HK-2 (cell line): Measurements from ENCODE around the gene GJA3.
"Not testable (repeated sequence)": the region's sequence is repeated elsewhere in the genome, so short reads cannot be mapped to it uniquely, and the experiment has no call there.

Source experiments
- DNase-seq: peaks from one replicate; pipeline ENCODE4 v3.0.0-alpha.2; 2018; ENCODE audit not compliant: unreplicated experiment

Gene GJA3

DNA sequence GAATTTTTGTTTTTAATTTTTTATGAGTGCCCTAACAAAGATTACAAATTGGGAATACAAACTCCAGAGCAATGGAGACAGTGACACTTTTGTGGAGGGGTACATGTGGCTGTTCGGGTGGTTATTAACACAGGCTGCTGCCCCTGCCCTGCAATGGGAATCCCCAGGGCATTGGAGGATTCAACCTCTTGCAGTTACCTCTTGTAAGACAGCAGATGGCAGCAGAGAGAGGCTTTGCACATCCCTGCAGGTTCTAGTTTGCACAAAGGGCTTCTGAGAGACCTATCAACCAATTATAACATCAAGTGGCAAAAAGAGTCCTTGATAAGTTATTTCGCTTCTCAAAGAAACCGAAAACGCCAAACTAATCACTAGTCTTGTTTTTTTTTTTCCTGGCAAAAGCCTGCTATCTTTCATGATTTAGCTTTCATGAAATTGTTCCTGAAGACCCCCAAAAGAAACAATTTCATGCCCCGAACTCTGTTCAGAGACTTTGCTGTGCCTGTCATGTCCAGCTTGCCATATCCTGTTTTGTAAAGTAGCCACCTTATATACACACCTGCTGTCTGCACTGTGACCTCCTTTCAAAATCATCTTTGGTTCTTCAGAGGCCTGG lies 21.5 kb upstream of the GJA3 start:
- DNase-seq, result no peak

DNA sequence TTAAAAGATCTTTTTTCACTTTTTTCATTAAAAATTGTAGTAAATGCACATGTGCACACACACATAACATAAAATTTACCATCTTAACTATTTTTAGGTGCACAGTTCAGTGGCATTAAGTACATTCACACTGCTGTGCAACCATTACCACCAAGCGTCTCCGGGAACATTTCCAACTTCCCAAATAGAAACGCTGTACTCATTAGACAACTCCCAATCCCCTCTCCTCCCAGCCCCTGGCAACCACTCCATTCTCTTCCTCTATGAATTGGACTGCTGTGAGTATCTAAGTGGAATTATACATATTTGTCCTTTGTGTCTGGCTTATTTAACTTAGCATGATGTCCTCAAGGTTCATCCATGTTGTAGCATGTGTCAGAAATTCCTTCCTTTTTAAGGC lies 20.3 kb upstream of the GJA3 start:
- DNase-seq, result no peak

GRCh38 chr13:20178156-20178555 lies 17.3 kb upstream of the GJA3 start:
- no peak for DNase-seq

DNA sequence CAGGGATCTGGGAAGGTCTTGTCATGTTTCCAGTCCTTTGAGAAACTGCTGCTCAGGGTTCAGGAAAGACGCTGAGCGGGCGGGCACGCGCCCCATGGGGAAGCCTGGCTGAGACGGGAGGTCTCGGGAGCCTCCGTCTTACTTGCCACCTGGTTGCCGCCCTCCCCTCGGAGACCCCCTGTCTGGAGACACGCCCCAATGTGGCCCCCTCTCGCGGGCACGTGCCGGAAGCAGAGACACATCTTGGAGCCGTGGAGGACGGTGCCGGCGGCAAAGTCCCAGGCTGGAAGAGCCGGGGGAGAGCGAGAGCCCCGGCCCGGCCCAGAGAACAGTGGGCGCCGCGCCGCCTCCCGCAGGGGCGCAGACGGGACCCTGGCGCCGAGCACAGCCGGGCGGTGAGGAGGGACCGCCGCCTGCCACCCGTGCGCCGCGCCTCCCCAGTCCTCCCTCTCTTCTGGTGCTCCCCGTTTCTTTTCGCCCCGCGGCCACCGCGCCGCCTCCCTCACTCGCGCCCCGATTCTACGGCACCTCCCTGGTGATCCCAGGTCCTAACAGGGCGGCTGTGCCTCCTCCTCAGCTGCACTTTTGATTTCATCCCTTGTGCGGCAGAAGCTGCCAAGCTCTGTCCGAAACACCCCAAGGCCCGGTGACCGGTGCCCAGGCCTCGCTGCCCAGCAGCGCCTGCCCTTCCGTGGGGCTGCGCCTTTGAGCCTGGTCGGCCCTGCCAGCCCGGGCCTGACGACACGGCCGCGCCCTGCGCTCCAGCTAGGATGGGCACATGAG lies 16.4 kb upstream of the GJA3 start:
- DNase-seq, result no peak

DNA sequence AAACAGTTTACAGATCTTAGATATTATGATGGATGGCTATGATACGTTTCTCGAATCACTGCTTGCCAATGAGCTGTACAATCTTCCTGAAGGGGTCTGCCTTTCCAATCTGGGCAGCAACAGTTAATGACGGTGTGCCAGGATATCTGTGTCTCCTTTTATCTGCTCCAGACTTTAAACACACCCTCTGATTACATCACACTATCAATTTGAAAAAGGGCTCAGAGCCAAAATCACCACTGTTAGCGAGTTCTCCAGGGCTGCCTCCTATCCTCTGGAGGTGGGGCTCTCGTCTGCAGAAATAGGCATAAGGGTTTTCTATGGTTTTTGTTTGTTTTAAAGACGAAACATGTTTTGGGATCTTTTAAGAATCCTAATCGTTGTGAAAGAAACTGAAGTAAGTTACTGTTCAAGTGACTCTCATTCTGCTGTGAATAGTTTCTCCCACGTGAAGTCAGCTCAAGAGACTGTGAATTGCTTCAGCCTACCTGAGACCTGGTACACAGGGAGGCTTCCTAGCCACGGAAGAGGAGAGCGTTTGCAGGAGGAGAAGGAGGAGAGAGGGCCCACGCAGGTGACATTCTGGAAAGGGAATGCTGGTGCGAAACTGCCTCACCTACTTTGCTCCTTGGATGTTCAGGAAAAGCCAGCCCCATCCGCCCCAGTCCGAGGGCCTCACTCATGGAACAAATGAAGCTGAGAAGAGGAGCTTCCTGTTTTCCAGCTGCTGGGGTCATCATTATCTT lies 15.2 kb upstream of the GJA3 start:
- DNase-seq, result no peak

GRCh38 chr13:20175406-20175794 lies 14.5 kb upstream of the GJA3 start:
- DNase-seq, result no peak

- peak; percentile 66 for DNase-seq
Measured at GRCh38 chr13:20174656-20175405, 14.0 kb upstream of the GJA3 start.

- DNase-seq, result no peak
Measured at GRCh38 chr13:20173116-20173746, 12.4 kb upstream of the GJA3 start.

DNA sequence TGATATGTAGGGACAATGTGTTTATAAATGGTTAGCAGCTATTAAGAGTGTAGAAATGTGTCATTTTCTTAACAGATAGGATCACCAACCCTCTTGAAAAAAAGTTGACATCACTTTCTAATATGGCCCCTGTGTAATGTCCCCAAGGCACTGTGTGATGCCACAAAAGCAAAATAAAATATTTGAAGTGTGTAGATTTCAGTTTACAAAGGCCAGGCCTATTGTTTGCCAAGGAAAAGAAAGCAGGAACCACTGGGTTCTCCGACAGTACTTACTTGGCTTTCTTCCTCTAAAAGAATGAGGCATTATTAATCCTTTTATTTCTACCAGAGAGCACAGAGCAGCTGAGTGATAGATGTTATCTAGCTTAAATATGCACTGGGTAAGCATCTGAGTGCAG lies 10.5 kb upstream of the GJA3 start:
- DNase-seq, result no peak

DNA sequence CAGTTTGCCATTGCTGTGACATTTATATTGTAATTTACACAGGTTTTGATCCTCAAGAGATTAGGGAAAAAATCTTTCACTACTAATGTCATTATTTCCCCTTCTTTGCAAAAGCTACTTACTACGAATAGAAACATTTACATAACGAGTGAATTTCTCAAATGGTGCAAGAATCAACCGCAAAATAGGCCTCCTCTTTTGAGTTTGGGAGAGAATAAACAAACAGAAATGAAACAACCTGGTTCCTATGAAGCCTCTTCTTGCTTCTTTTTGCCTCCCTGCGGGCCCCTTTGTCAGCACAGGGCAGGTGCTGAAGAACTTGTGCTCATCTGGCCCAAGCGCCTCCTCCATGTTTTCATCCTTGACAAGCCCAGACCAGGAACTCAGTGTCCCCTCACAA lies 10.1 kb upstream of the GJA3 start:
- DNase-seq, result no peak

DNA sequence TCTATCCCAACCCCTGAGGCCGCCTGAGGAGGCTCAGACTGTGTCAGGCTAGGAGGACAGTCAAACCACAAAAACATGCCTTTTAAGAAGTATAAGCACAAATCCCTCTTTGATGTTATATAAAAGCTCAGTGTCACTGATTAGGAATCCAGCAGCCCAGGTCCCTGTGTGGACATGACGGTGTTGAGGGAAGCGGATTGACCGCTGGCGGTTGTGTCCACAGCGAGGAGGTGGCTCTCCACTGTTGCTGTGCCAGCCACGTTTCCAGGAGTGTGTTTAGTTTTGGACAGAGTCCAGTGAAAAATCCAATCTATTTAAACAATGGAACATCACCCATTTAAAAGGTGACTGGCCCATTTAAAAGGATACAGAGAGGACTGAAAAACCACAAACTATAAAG lies 7.5 kb upstream of the GJA3 start:
- no peak for DNase-seq

DNA sequence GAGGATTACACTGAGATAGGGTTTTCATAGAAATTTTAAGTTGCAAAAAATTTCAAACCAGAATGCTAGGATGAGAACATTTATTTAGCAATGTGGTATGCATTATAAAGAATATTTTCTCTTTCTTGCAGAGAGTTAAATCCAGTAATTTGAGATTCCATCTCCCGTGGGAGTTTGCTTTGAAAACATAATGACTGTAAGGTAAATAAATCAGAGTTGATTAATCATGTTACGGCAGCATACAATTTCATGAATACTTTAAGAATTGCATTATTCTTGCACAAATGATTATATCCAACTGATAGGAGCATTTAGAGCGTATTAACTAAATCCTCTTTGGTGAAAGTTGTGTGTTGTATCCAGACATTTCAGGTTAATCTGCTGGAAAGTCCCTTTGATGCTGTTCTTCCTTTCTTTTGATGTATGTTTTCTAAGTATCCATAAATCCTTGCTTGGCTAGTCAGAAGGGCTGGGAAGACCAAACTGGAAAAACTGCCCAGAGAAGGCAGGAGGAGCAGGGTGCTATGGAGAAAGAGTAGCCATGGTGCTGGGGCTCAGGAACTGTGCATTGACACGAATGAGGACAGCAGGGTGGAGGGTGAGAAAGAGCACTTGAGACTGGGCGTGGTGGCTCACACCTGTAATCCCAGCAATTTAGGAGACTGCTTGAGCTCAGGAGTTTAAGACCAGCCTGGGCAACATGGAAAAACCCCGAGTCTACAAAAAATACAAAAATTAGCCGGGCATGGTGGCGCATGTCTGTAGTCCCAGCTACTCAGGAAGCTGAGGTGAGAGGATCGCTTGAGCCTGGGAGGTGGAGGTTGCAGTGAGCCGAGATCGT lies 4.8 kb upstream of the GJA3 start:
- DNase-seq, result no peak

DNA sequence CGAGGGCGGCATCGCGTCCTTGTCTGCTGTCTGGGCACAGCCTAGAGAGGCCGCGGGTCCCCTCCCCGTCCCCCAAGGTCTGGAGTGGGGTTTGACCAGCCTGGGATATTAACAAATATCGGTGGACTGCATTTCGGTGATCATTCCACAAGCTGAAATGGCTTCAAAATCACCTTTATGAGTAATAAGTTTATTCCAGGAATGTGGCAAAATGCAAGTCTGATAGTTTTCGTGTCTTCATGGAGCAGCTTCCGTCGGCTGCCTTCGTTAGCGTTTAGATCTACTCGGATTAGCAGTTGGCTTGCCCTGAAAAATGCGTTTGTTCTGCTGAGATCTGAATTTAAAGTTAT lies 1.1 kb upstream of the GJA3 start:
- DNase-seq, result no peak

DNA sequence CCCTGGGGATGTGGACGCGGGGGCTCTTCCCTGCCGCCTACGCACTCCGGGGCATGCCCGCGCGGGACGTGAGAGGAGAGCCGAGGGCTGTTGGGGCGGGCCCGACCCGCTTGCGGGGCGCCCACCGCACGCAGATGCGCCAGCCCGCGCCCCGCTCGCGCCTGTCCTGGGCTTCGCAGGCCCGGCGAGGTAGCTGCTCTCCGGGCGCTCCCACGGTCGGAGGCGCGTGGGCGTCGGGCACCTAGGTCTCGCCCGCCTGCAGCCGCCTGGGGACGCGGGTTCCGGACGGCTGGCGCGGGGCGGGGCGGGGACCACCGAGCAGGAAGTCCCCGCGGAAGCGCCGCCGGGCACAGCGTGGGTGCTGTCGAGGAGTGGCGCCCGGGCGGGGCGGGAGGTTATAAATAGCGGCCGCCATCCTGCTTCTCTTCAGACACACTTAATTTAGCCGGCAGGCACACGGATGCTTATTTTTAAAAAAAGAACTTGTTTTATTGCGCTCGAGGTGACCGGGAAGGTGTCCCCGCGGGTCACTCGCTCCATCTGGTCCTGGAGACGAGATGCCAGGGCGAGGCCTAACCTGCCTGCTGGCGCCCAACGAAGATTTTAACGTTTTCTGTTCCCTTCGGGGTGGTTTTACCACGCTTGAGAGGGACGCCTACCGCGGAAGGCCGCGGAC lies 561 bp upstream of the GJA3 start:
- peak; percentile 7 for DNase-seq

GRCh38 chr13:20159646-20160305 lies 1.1 kb downstream of the GJA3 start:
- no peak for DNase-seq

- DNase-seq, result no peak
Measured at GRCh38 chr13:20157151-20157796, 3.6 kb downstream of the GJA3 start.

- DNase-seq, result no peak
Measured at GRCh38 chr13:20156702-20157101, 4.2 kb downstream of the GJA3 start.

DNA sequence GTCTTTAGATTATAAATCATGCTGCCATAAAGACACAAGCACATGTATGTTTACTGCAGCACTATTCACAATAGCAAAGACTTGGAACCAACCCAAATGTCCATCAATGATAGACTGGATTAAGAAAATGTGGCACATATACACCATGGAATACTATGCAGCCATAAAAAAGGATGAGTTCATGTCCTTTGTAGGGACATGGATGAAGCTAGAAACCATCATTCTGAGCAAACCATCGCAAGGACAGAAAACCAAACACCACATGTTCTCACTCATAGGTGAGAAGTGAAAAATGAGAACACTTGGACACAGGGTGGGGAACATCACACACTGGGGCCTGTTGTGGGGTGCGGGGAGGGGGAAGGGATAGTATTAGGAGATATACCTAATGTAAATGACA lies 7.6 kb downstream of the GJA3 start:
- DNase-seq, result not testable (repeated sequence)

DNA sequence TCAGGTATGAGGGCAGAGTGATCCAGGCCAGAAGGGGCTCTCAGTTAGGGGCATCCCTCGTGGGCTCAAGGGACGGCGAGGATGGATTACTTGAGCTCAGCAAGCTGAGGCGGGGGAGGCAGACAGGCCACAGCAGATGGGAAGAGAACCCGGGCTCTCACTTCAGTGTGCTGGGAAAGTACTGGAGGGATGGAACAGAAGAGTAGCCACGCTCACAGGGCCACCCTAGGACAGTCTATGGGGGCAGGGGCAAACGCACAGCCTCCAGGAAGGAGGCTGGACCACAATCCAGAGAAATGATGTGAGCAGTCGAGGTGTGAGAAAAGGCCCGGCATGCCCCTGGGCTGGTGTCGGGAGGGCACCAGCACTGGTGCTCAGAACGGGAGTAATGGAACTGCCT lies 9.2 kb downstream of the GJA3 start:
- no peak for DNase-seq
